ENCODE data around the gene GRIA4.

DNA sequence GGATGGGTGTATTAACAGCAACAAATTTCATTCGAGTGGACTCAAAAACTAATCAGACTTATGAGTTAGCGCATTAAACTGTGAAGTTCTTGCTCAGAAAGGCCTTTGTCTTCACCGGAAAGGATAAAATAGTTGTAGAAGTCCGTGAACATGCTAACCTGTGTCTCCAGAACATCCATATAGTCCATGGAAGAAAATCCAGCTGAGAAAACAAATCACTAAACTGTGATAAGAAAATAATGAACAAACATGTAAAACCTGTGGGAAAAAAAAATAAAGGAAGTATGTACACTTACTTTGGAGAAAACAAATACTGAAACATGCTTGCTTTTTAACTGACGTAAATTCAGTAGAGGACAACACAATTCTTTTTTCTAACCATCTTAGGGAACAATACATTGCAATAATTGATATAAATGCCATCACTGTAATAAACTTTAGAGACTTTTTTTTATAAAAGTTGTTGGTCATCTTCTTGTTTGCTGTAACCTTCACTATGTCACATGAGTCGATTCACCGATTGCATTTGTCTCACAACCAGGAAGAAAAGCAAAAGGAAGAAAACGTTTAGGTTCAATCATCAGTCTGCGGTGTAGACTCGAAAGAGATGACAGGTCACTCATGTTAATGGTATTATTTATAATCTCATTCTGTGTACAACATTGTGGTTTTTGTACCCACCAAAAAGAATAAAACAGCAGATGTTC lies 370.3 kb downstream of the GRIA4 start:
- TF ChIP-seq CTCF (IDR thresholded peaks at IDR 0.05; ENCODE audit: poor library complexity, severe bottlenecking): no peak
- no peak for TF ChIP-seq REST (IDR thresholded peaks at IDR 0.05; ENCODE audit: borderline replicate concordance)
- TF ChIP-seq EZH2 (IDR thresholded peaks at IDR 0.05; ENCODE audit: borderline replicate concordance, insufficient read depth, low read length, poor library complexity, severe bottlenecking): no peak
- TF ChIP-seq TAF1 (IDR thresholded peaks at IDR 0.05; ENCODE audit: low read depth): no peak
- TF ChIP-seq EP300 (conservative IDR thresholded peaks at IDR 0.05; ENCODE audit: poor library complexity, severe bottlenecking): no peak

All from neural cell (in vitro differentiated cells).